ENCODE results near the gene ADAP2.
"Not testable (repeated sequence)": the region's sequence is repeated elsewhere in the genome, so short reads cannot be mapped to it uniquely, and the experiment has no call there.

ADAP2 gene

DNA sequence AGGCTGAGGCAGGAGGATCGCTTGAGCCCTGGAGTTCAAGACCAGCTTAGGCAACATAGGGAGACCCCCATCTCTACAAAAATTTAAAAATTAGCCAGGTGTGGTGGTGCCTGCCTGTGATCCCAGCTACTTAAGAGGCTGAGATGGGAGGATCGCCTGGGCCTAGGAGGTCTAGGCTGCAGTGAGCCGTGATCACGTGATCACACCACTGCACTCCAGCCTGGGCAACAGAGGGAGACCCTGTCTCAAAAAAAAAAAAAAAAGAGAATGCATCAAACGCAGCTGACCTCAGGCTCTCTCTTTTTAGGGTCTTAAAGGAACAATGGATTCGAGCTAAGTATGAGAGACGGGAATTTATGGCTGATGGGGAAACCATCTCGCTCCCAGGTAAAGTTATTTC, 9.8 kb downstream of the ADAP2 start:
- not testable (repeated sequence) for DNase-seq

DNA sequence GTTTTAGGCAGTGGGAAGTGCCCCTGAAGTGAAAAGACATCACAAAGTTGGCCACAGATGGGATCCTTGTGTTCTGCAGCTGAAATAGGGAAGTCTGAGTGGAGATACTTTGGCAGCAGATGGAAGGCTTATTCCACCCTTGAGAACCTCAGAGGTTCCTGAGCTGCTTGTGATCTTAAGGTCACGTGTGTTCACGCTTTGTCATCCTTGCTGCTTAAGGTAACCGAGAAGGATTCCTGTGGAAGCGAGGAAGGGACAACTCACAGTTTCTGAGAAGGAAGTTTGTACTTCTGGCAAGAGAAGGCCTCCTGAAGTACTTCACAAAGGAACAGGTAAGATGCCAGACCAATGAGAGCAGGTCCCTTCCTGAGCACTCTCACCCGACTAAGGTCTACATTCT, 12.2 kb downstream of the ADAP2 start:
- DNase-seq, result no peak

DNA sequence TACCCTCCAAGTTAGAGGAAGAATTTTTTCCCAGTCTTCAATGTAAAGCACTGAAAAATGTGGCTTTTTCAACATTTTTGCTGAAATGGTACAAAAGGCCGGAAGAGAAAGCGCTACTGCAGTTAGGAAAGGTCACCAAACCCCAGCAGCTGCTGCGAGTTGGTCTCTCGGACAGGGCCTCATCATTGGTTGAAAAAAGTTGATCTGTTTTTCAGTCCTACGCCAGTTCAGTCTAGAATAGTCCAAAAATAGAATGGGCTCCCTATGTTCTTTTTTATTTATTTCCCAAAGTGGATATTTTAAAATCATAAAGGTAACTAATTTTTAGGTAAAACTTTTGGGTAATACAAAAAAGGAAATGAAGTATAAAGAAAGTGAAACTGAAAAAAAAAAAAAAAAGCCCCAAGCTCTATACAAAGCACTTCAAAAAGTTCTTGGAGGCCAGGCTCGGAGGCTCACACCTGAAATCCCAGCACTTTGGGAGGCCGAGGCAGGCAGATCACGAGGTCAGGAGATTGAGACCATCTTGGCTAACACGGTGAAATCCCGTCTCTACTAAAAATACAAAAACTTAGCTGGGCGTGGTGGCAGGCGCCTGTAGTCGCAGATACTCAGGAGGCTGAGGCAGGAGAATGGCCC, 17.4 kb downstream of the ADAP2 start:
- no peak for DNase-seq

DNA sequence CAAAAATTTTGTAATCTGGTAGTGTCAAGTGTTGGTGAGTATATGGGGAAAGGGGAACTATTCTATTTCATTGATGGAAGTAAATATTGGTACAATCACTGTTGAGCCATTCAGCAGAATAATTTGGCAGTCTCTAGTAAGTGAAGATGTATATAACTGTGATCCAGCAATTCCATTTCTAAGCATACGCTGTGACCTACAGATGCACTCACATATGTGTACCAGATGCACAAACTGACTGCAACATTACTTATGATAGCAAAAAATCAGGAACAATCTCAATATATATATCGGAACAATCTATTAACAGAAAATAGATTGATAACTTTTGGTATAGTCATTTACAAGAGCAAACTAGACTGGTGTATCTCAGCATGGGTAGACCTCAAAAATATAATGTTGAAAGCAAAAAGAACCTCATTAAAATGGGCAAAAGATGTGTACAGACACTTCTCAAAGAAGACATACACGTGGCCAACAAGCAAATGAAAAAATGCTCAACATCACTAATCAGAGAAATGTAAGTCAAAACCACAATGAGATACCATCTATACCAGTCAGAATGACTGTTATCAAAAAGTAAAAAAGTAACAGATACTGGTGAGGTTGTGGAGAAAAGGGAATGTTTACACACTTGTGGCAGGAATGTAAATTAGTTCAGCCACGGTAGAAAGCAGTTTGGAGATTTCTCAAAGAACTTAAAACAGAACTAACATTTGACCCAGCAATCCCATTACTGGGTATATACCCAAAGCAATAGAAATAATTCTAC, 20.7 kb downstream of the ADAP2 start:
- DNase-seq, result no peak

DNA sequence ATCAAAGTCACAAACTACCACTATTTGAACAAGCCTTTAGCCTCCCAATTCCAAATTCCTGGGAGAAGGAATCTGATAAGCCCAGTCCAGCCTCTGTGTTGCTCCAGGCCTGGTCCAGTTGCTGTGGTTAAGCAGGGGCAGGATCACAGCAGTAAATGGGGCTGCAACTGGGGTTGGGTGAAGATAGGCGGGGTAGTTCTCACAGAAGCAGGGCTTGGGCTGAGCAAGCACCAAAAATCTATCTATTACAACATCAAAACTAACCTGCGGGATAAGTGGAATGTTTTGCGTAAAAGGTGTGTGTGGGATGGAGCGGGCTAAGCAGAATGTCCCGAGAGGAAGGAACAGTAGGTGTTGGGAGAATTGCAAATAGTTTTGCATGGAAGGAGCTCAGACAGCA, 26.1 kb downstream of the ADAP2 start:
- no peak for DNase-seq

DNA sequence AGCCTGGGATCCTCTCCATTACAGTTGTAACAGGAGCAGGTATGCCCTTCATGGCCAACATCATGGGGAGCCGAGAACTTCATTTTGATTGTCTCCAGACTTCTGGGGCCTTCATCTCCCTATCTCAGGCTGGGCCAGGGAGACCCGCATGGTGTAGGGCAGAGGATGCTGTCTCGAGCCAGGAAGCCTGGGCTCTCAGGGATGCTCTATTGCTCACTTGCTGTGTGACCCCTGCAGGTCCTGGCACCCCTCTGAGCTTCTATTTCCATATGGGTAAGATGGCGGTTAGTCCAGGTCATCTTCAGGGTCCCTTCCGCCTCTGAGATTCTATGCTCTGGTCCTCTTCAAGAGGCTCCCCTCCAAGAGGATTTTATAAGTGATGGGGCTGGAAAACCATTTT, 28.4 kb downstream of the ADAP2 start:
- no peak for DNase-seq

DNA sequence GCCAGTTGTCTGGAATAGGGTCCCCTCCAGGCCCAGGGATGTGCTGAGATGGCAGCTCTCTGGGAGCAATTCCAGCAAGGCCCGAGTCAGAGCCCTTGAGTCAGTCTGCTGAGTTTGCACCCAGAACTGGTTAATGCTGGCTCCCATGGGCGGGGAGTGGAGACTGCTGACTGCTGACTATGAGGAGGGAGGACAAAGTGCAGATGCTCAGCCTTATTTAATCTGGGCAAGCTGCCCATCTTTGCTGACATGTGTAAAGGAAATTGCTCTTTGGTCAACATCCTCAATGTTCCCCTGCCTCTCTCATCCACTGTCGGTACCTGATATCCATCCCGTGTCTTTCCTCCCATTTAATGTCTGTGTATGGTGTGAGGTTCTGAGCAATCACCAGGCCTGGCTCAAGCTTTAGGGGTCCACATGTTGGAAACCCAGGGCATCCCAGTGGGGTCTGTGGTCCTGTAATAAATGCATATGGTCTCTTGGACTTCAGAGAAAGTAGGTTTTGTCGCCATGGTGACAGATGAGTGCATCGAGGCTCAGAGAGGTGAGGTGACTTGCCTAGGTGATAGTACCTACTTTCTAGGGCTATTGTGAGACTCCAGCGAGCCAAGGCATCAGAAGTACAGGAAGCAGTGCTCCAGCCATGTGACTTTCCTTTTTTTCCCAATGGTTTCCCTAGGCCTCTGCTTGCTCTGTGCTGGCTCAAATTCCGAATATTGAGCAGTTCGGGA, 29.1 kb downstream of the ADAP2 start:
- DNase-seq, result no peak

DNA sequence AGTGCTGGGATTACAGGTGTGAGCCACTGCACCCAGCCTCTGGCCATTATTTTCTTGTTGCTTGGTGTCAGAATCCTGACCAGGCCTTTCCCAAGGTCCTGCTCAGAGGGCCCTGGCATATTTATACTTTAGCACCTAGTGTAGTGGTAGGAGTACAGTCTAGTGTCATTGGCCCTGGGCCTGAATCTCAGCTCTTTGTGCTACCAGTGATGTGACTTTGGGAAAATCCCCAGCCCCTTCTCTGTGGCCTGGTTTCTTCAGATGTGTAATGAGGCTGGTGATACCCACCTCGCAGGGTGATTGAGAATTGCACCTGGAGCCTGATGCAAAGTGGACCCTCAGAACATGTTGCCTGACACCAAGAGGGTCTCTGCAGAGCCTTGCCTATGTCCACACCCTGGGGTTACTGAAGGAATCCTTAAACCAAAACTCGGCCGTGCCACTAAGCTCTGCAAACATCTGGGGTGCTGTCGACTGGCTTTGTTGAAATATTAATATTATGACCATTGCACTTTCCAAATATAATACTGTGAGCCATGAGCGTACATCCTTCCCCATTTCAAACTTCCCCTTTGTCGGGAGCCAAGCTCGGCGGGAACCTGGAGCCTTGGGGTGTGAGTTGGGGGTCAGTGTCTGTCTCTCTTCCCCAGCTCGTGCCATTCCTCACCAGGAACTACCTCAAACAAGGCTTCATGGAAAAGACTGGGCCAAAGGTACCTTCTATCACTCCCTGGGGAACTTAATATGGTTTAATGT, 31.1 kb downstream of the ADAP2 start:
- no peak for DNase-seq

DNA sequence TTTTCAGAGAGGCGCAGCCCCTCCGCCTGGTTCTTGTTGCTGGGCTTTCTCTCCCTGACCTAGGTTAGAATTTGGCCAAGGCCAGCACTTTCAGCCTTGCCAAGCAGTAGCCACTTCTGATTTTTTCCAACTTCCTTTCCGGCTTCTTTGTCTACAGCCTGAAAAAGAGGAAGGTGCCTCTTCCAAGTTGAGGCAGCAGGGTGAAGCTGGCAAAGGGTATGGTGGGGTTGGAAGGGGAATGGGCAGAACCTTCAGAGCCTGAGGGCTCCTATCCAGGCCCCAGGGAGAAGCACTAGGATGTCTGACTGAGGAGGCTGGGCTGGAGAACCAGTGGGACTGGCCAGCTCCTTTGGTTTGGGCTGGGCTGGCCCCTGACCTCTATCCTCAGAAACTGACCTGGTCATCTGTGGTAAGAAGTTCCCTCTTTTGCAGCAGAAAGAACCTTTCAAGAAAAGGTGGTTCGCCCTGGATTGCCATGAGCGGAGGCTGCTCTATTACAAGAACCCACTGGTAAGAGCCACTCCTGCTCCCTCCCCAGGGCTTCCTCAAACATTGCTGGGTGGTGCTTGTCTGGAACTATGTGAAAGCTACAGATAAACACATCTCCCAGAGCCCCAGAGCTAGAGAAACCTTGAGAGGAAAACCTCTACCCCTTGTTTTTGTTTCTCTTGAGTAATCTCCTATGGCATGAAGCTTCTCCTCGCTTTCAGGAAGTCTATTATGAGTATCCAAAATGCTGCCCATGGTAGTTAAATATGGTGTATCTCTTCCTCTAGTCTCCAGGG, 32.5 kb downstream of the ADAP2 start:
- DNase-seq, result no peak

DNA sequence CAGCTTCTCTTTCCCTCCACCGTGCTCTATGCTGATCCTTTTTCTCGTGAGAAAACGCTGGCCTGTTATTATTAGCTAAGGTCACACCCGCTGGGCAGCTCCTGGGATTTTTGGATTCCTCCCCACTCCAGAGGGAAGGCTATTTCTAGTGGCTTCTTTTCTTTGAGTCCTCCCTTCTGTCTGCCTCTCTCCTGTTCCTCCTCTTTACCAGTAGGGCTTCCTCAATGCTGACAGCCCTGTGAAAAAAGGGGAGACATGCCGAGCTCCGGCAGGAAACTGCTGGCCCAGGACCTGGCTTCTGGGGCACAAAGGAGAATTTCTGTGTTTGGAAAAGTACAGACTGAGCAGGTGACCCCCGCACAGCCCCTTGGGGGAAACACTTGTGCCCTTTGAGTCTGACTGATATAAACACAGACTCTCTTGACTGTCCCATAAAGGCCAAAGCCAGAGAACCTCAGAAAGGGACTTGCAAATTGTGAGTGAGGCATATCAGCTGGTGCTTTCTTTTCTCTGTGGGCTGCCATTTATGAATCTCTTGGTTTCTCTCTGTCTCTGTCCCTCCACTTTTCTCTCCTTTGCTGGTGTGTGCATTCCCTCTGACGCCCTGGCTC, 35.1 kb downstream of the ADAP2 start:
- DNase-seq, result no peak

DNA sequence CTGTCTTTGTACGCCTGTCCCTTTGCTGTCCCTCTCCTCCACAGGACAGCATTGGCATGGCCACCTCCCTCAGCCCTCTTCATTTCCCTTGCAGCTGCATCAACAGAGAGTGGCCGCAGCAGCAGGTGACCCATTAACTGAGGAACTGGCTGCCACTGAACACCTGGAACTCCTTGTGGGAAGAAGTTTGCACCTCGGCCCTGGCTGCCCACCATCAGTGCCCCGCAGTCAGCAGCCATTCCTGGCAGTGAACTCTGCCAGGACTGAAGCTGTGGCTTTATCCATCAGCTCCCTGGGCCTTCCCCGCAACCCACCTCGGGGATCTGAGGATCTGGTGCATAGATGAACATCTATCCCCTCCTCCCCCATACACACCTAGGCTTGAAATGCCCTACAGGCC, 36.0 kb downstream of the ADAP2 start:
- DNase-seq, result no peak

DNA sequence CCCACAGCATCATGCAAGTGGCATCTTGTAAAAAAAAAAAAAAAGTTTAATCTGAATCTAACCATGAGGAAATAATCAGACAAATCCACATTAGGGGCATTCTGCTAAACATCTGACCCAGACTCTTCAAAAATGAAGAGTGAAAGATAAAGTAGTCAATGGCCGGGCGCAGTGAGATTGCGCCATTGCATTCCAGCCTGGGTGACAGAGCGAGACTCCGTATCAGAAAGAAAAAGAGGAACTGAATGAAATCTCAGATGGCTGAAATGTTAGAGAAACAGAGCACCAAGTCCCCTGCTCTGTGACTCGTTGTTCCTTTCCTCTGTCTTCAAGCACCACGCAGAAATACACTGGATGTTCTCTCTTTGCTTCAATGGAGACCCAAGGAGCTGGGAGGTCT, 36.4 kb downstream of the ADAP2 start:
- DNase-seq, result no peak

DNA sequence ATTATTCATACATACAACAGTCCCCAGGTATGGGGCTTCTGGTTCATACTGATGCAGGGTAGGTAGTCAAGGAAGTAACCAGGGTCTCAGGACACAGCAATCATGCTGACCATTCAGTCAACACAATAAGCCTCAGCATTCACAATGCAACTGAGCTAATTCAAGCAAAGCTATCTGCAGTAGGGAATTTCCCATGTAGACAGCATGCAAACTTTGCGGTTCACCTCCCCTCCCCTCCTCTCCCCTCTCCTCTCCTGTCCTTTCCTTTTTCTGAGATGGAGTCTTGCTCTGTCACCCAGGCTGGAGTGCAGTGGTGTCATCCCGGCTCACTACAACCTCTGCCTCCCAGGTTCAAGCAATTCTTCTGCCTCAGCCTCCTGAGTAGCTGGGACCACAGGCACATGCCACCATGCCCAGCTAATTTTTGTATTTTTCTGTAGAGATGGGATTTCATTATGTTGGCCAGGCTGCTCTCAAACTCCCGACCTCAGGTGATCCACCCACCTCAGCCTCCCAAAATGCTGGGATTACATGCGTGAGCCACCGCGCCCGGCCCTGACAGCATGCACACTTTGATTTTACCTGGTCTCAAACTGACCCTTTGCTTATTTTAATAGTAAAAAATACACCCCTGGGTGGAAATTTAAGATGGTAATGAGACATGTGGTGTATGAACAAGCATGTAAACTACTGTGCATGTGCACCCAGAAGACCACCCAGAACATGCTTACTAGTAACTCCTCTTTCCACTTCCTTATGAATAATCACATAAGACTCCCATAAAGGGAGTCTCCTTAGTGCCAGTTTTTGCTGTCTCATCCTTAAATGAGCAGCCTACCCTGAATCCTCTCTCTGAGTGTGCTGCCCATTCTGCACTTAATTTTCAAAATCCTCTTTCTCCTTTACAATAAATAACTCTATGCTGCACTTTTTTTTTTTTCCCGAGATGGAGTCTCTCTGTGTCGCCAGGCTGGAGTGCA, 39.8 kb downstream of the ADAP2 start:
- no peak for DNase-seq

DNA sequence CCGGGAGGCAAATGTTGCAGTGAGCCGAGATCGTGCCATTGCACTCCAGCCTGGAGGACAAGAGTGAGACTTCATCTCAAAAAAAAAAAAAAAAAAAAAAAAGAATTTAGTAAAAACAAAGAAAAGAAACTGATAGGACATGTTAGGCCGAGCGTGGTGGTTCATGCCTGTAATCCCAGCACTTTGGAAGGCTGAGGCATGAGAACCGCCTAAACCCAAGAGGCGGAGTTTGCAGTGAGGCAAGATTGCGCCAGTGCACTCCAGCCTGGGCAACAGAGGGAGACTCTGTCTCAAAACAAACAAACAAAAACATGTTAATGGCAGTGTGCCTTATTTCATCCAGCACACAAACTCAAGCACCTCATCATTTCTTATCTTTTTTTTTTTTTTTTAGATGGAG, 42.6 kb downstream of the ADAP2 start:
- not testable (repeated sequence) for DNase-seq

DNA sequence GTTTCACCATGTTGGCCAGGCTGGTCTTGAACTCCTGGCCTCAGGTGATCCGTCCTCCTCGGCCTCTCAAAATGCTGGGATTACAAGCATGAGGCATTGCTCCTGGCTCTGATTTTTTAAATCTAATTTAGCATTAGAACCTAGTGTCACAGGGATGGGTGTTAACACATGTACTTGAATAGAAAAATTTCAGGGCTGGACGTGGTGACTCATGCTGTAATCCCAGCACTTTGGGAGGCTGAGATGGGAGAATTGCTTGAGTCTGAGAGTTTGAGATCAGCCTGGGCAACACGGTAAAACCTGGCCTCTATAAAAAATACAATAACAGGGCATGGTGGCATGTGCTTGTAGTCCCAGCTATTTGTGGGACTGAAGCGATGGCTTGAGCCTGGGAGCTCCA, 43.1 kb downstream of the ADAP2 start:
- no peak for DNase-seq

DNA sequence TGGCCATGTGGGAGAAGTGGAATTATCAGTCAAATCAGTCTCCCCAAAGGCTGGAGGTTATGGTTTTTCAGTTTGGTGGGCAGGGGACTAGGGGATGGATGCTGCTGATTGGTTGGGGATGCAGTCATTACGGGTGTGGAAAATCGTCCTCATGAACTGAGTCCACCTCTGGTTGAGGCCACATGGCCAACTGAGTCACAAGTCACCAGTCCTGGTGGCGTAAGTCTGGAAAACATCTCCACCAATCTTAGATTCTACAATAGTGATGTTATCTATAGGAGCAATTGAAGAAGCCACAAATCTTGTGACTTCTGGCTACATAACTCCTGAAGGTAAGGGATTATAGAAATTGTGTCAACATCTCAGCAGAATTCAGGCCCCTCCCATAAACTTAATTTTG, 43.9 kb downstream of the ADAP2 start:
- DNase-seq, result no peak

DNA sequence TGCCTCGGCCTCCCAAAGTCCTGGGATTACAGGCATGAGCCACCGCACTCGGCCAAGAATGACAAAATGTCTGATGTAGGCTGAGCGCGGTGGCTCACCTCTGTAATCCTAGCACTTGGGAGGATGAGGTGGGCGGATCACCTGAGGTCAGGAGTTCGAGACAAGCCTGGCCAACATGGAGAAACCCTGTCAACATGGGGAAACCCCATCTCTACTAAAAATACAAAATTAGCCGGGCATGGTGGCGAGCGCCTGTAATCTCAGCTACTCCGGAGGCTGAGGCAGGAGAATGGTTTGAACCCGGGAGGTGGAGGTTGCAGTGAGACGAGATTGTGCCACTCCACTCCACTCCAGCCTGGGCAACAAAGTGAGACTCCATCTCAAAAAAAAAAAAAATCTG, 46.2 kb downstream of the ADAP2 start:
- DNase-seq, result not testable (repeated sequence)

DNA sequence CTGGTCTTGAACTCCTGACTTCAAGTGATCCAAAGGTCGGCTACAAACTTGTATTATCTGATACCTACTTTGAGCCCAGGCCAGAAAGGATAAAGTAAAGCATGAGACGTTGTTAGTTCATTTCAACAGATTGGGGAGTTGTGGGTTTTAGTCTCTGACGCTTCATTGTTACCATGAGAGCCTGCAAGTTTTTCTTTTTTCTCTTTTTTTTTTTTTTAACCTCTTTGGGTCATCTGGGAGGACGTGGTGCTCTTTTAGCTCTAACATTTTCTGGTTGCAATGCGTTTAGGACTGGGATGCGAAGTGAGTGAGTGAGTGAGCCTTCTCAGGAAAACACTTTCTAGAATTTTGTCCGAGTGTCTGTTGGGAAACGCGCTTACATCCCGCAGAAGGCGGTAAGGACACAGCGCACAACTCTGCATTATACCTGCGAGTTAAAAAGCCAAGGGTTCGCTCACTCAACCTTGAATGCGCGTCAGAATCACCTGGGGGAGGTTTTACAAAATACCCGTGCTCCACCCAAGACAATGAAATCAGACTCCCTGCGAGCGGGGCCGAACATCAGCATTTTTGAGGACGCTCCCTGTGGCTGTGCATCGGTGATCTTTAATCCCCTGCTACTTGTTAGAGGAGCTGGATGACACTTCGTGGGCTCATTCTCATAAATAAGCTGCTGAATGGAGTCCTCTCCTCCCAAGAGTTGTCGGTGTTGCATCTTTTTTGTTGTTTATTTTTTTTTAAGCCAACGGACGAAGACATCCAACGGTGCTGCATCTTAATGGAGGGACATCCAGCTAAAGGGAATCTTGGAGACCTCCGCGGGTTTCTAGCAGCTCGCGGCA, 48.5 kb downstream of the ADAP2 start:
- peak; percentile 21 to 26 for DNase-seq

DNA sequence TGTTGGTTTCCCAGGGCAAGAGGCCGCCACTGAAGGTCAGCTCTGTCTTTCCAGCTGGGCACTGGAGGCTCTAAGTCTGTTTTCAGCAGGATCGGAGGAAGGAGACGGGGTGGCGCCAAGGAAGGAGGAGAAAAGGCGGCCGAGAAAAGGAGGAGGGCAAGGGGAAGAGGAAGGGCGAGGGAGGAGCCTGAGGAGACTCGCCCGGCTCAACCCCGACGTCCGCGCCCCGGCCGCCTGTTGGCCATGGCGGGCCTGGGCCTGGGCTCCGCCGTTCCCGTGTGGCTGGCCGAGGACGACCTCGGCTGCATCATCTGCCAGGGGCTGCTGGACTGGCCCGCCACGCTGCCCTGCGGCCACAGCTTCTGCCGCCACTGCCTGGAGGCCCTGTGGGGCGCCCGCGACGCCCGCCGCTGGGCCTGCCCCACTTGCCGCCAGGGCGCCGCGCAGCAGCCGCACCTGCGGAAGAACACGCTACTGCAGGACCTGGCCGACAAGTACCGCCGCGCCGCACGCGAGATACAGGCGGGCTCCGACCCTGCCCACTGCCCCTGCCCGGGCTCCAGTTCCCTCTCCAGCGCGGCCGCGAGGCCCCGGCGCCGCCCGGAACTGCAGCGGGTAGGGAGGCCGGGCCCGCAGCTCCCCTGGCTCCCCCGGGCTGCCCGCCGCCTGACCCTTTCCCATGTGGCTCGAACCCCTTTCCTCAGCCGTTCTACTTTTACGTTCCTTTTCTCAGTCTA, 49.3 kb downstream of the ADAP2 start, which contains the start of gene RNF135:
Gene RNF135 (plus strand): TSS at position 209 of the 737 bp plus-strand sequence. CDS start 35 bp downstream, at position 244.
- DNase-seq, result peak; percentile 62 to 73
